Measurements from ENCODE around the gene ASCC1. TPM values are rescaled to one million over a fixed set of nuclear protein-coding genes. Genes with fewer than 3 reads are reported as not detected.

Gene ASCC1
- total RNA-seq, 1 donor from 2014 or later: 33.9 TPM

DNA sequence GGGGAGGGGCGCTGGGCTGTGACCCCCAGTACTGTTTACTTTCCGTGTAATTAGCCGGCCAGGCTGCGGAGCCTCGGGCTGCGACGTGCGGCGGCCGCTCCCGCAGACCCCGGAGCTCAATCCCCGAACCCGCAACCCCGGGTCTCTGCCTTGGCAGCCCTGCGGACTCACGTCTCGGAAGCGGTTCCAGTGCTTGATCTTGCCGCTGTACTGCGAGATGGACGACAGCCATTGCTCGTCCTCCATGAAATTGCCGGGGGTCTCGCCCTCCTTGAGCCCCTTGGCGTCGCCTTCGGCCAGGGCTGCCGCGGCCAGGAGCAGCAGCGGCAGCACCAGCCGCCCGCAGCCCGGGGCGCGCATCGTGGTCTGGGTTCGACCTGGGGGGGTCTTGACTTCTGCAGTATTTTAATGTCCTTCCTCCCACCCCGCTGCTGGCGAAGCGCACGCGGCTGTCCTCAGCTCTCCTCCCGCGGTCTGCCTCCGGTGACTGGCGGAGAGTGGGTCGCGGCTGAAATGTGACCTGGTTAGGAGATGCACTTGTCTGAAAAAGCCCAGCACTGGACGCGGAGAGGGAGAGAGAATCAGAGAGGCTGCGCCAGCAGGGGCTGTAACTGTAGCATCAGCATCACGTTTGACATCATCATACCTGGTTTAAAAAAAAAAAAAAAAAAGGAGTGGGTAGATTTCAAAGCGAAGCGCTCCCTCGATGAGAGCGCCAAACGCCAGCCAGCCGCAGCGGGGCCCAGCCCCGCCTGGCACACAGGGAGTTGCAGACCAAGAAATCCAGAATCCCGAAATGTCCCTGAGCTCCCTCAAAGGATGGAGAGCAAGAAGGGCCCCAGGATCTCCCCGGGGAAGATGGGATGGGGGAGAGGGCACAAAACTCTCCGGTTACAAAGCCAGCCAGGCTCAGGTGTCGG lies 127.8 kb downstream of the ASCC1 start, which contains the start of gene SPOCK2:
Gene SPOCK2 (minus strand): TSS at position 583 of the 920 bp plus-strand sequence. CDS start 223 bp downstream, at position 360.
- Mint-ChIP-seq H3K4me1 (ENCODE audit: low read depth, unreplicated experiment) (peaks cover 14% of the 10 kb centered on the region), H3K4me3 (ENCODE audit: unreplicated experiment) (peak within 1 kb of the TSS; percentile 73), H3K27me3 (ENCODE audit: low read depth, unreplicated experiment) (peaks cover 45% of the 10 kb centered on the region), H3K27ac (ENCODE audit: unreplicated experiment) (peak within 1 kb of the TSS; percentile 14), H3K36me3 (ENCODE audit: low read depth, unreplicated experiment) (no peaks in the 10 kb centered on the region), H3K9me3 (ENCODE audit: unreplicated experiment) (peaks cover 2% of the 10 kb centered on the region)
- TF ChIP-seq, protein P1, sequence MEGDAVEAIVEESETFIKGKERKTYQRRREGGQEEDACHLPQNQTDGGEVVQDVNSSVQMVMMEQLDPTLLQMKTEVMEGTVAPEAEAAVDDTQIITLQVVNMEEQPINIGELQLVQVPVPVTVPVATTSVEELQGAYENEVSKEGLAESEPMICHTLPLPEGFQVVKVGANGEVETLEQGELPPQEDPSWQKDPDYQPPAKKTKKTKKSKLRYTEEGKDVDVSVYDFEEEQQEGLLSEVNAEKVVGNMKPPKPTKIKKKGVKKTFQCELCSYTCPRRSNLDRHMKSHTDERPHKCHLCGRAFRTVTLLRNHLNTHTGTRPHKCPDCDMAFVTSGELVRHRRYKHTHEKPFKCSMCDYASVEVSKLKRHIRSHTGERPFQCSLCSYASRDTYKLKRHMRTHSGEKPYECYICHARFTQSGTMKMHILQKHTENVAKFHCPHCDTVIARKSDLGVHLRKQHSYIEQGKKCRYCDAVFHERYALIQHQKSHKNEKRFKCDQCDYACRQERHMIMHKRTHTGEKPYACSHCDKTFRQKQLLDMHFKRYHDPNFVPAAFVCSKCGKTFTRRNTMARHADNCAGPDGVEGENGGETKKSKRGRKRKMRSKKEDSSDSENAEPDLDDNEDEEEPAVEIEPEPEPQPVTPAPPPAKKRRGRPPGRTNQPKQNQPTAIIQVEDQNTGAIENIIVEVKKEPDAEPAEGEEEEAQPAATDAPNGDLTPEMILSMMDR (IDR thresholded peaks at IDR 0.05; ENCODE audit: insufficient read depth, low read depth, low read length): no peak
- peak; percentile 99 for TF ChIP-seq EZH2 (IDR thresholded peaks at IDR 0.05; ENCODE audit: insufficient read depth, low read length)
- Histone ChIP-seq H3K27ac (ENCODE audit: low read depth, low read length) (no peak within 1 kb of the TSS), H3K27me3 (ENCODE audit: insufficient read depth, low read length) (peaks cover 61% of the 10 kb centered on the region), H3K4me2 (ENCODE audit: low read length) (peak within 1 kb of the TSS; percentile 68), H4K20me1 (ENCODE audit: insufficient read depth, low read length) (peaks cover 16% of the 10 kb centered on the region), H3K4me1 (ENCODE audit: insufficient read depth, low read length) (peaks cover 7% of the 10 kb centered on the region), H3K36me3 (ENCODE audit: insufficient read depth, low read length) (no peaks in the 10 kb centered on the region), H3K4me3 (ENCODE audit: insufficient read depth, low read depth, low read length) (peak within 1 kb of the TSS; percentile 17), H3K9ac (ENCODE audit: low read length) (no peak within 1 kb of the TSS), H2AFZ (ENCODE audit: low read depth, low read length) (peak within 1 kb of the TSS; percentile 60), H3K79me2 (ENCODE audit: insufficient read depth, low read length) (no peaks in the 10 kb centered on the region), H3K9me3 (ENCODE audit: insufficient read depth, low read depth, low read length) (no peaks in the 10 kb centered on the region)
- FAIRE-seq: no peak
- no peak for DNase-seq (ENCODE audit: low read depth)

DNA sequence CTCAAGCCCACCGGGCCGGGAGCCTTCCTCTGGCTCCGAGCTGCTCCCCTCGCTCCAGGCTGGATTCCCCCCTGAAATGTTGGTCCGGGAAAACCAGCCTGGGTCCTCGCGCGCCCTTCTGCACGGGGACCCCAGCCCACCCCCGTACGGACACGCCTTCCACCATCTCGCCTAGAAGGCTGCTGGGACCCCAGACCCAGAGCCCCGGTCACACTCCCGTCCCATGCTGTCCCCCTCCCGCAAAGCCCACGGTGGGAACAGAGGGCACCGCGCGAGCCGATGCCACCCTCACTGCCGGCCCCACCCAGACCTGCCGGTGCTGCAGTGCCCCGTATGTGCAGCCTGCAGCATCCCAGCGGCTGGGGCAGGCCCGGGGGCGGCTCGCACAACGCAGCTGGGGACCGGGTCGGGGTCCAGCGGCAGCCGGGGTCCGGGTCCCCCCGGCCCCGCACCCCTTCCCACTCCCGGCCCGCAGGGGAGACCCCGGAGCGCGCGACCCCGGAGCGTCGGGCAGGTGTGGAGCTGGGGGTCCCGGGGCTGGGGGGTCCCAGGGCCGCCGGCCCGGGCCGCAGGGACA lies 128.6 kb downstream of the ASCC1 start:
- TF ChIP-seq, protein P1 (IDR thresholded peaks at IDR 0.05; ENCODE audit: insufficient read depth, low read depth, low read length): no peak
- TF ChIP-seq EZH2 (IDR thresholded peaks at IDR 0.05; ENCODE audit: insufficient read depth, low read length): peak; percentile 95
- H3K9ac ChIP-seq (ENCODE audit: low read length): no peak overlapping the region
- no peaks in the 10 kb centered on the region for H3K9me3 ChIP-seq (ENCODE audit: insufficient read depth, low read depth, low read length)
- peak overlapping the region; percentile 17 for H3K4me3 ChIP-seq (ENCODE audit: insufficient read depth, low read depth, low read length)
- H3K36me3 ChIP-seq (ENCODE audit: insufficient read depth, low read length): no peaks in the 10 kb centered on the region
- no peaks in the 10 kb centered on the region for H3K79me2 ChIP-seq (ENCODE audit: insufficient read depth, low read length)
- no peak overlapping the region for H3K27ac Mint-ChIP-seq (ENCODE audit: unreplicated experiment)
- H3K27me3 ChIP-seq (ENCODE audit: insufficient read depth, low read length): peaks cover 61% of the 10 kb centered on the region
- peaks cover 15% of the 10 kb centered on the region for H4K20me1 ChIP-seq (ENCODE audit: insufficient read depth, low read length)
- H3K27me3 Mint-ChIP-seq (ENCODE audit: low read depth, unreplicated experiment): peaks cover 50% of the 10 kb centered on the region
- DNase-seq (ENCODE audit: low read depth) (no peak), FAIRE-seq (no peak)
- no peak overlapping the region for H3K4me3 Mint-ChIP-seq (ENCODE audit: unreplicated experiment)
- H3K9me3 Mint-ChIP-seq (ENCODE audit: unreplicated experiment): peaks cover 2% of the 10 kb centered on the region
- H3K36me3 Mint-ChIP-seq (ENCODE audit: low read depth, unreplicated experiment): no peaks in the 10 kb centered on the region
- no peak overlapping the region for H3K27ac ChIP-seq (ENCODE audit: low read depth, low read length)
- H3K4me1 Mint-ChIP-seq (ENCODE audit: low read depth, unreplicated experiment): peaks cover 11% of the 10 kb centered on the region
- peak overlapping the region; percentile 68 for H3K4me2 ChIP-seq (ENCODE audit: low read length)
- H2AFZ ChIP-seq (ENCODE audit: low read depth, low read length): no peak overlapping the region
- H3K4me1 ChIP-seq (ENCODE audit: insufficient read depth, low read length): peaks cover 7% of the 10 kb centered on the region
